NB4 (cell line): Measurements from ENCODE around the gene DRC1.

Experiments used
- DNase-seq: peaks from one replicate; pipeline ENCODE4 v3.0.0; 2010; ENCODE audit warnings: low read depth
- H3K4me3 ChIP-seq: one replicate; pipeline ENCODE4 v1.5.1; 2011; ENCODE audit warnings: mild to moderate bottlenecking, low read depth, low read length, moderate library complexity
- CTCF ChIP-seq: IDR thresholded peaks from one replicate; pipeline ENCODE4 v1.5.1; 2012; ENCODE audit warnings: low read depth, low read length
- MAX ChIP-seq: IDR thresholded peaks from 2 replicates; pipeline ENCODE4 v1.6.1; 2011; ENCODE audit warnings: low read depth, low read length
- MYC ChIP-seq: IDR thresholded peaks from 2 replicates; pipeline ENCODE4 v1.6.1; 2011; ENCODE audit warnings: low read depth, low read length
- POLR2A ChIP-seq: IDR thresholded peaks from 2 replicates; pipeline ENCODE4 v1.6.1; 2011; ENCODE audit warnings: mild to moderate bottlenecking; ENCODE audit not compliant: insufficient read length; ENCODE audit errors: extremely low read depth

DRC1 gene

GRCh38 chr2:26421961-26422360 is 20.2 kb downstream of the DRC1 start:
- H3K4me3 ChIP-seq = no peak overlapping the region
- TF ChIP-seq MYC = no peak
- TF ChIP-seq POLR2A = no peak
- no peak for TF ChIP-seq MAX
- no peak for TF ChIP-seq CTCF
- no peak for DNase-seq

- no peak overlapping the region for H3K4me3 ChIP-seq
- no peak for TF ChIP-seq CTCF
- no peak for TF ChIP-seq MAX
- no peak for TF ChIP-seq POLR2A
- TF ChIP-seq MYC = no peak
- no peak for DNase-seq
Measured at GRCh38 chr2:26422947-26423629, 21.4 kb downstream of the DRC1 start.

GRCh38 chr2:26423750-26424149 is 22.0 kb downstream of the DRC1 start:
- DNase-seq = no peak
- no peak overlapping the region for H3K4me3 ChIP-seq
- TF ChIP-seq MAX = no peak
- no peak for TF ChIP-seq MYC
- no peak for TF ChIP-seq POLR2A
- TF ChIP-seq CTCF = no peak

- TF ChIP-seq POLR2A (no peak), MAX (no peak), CTCF (no peak), MYC (no peak)
- no peak for DNase-seq
- no peak overlapping the region for H3K4me3 ChIP-seq
Measured at GRCh38 chr2:26424221-26424620, 22.5 kb downstream of the DRC1 start.

- TF ChIP-seq CTCF (no peak), POLR2A (no peak), MYC (no peak), MAX (no peak)
- no peak overlapping the region for H3K4me3 ChIP-seq
- DNase-seq = no peak
Measured at GRCh38 chr2:26428846-26429245, 27.1 kb downstream of the DRC1 start.

GRCh38 chr2:26429779-26430578 is 28.3 kb downstream of the DRC1 start:
- DNase-seq = no peak
- H3K4me3 ChIP-seq = no peak overlapping the region
- TF ChIP-seq MYC (no peak), POLR2A (no peak), MAX (no peak), CTCF (no peak)
